Testis (tissue), 3 donors: Measurements from ENCODE around the gene GRID1. TPM values are rescaled to one million over a fixed set of nuclear protein-coding genes. Genes with fewer than 3 reads are reported as not detected.

ENCODE experiments used
- DNase-seq: peaks from one replicate; pipeline ENCODE4 v3.0.0-alpha.2; 2019
- H3K27ac ChIP-seq, 2 donors: fragments of 200-600 bp; sonication (generic); one replicate each; pipeline ENCODE4 v1.5.1; 2019
- H3K27me3 ChIP-seq: fragments of 200-600 bp; sonication (generic); one replicate; pipeline ENCODE4 v1.5.1; 2019
- H3K36me3 ChIP-seq: fragments of 200-600 bp; sonication (generic); one replicate; pipeline ENCODE4 v1.5.1; 2017; ENCODE audit warnings: low read depth; ENCODE audit errors: missing control alignments
- H3K4me1 ChIP-seq: fragments of 200-600 bp; sonication (generic); one replicate; pipeline ENCODE4 v1.5.1; 2019
- H3K4me3 ChIP-seq, 2 donors: fragments of 200-600 bp; sonication (generic); one replicate each; pipeline ENCODE4 v1.5.1; 2017 to 2019
- H3K9me3 ChIP-seq: fragments of 200-600 bp; sonication (generic); one replicate; pipeline ENCODE4 v1.5.1; 2017
- POLR2A ChIP-seq: fragments of 450-650 bp; IDR thresholded peaks from one replicate; pipeline ENCODE4 v1.6.1; 2017; ENCODE audit warnings: antibody characterized with exemption, mild to moderate bottlenecking, moderate library complexity
- WGBS, 2 donors: methylation state at CpG; one replicate each; pipeline ENCODE4 v1.1.5; 2018; 5-methylcytosine and 5-hydroxymethylcytosine counted together
- intact Hi-C: fragments of 100-400 bp; cut with DNase I; formaldehyde crosslinking; loops from one replicate; pipeline ENCODE4 v1.15.1; 2023; ENCODE audit warnings: low total_unique reads
- polyA plus RNA-seq: library from polyadenylated mRNA; stranded (reverse); fragments of 350-450 nt; fragmentation: Illumina TruSeq; extraction: RNeasy Lipid Tissue Mini Kit (QIAGEN cat#74804); gene quantifications from one replicate; pipeline ENCODE4 v1.2.3, GENCODE V29; 2014; ENCODE audit warnings: low read depth, low replicate concordance; ENCODE audit not compliant: insufficient read depth
- total RNA-seq, 2 donors: library from RNA; depleted of rRNA; stranded (reverse); fragments of >200 nt; gene quantifications; one replicate each; pipeline ENCODE4 v1.2.3, GENCODE V29; 2016
- TF ChIP-seq, protein P1 (sequence below), 3 experiments: fragments of 450-650 bp in 2 of 3; fragments of 200-600 bp in 1 of 3; sonication (generic) in 1 of 3; IDR thresholded peaks; one replicate each; pipeline ENCODE4 v1.5.1; 2016 to 2019; ENCODE audit warnings: antibody characterized with exemption in 3 of 3, mild to moderate bottlenecking in 2 of 3, moderate library complexity in 1 of 3

The GRID1 gene
- total and polyA plus RNA-seq, 3 donors from 2014 or later, result 7.4 to 16.7 (median 8.1) TPM

- H3K27ac ChIP-seq, result no peak overlapping the region
- H3K36me3 ChIP-seq, result no peaks in the 10 kb centered on the region
- WGBS, 2 donors, result 87 to 91% methylated on average over 3 of the region's 3 CpGs
- H3K27me3 ChIP-seq, result no peaks in the 10 kb centered on the region
- H3K4me1 ChIP-seq, result no peaks in the 10 kb centered on the region
- H3K4me3 ChIP-seq, result no peak overlapping the region
- intact Hi-C loops, result no loop called here
- H3K9me3 ChIP-seq, result no peaks in the 10 kb centered on the region
- TF ChIP-seq, protein P1, sequence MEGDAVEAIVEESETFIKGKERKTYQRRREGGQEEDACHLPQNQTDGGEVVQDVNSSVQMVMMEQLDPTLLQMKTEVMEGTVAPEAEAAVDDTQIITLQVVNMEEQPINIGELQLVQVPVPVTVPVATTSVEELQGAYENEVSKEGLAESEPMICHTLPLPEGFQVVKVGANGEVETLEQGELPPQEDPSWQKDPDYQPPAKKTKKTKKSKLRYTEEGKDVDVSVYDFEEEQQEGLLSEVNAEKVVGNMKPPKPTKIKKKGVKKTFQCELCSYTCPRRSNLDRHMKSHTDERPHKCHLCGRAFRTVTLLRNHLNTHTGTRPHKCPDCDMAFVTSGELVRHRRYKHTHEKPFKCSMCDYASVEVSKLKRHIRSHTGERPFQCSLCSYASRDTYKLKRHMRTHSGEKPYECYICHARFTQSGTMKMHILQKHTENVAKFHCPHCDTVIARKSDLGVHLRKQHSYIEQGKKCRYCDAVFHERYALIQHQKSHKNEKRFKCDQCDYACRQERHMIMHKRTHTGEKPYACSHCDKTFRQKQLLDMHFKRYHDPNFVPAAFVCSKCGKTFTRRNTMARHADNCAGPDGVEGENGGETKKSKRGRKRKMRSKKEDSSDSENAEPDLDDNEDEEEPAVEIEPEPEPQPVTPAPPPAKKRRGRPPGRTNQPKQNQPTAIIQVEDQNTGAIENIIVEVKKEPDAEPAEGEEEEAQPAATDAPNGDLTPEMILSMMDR (IDR thresholded peaks at IDR 0.05), result no peak
- no peak for TF ChIP-seq POLR2A
- DNase-seq, result no peak
These were observed 756.1 kb downstream of the GRID1 start for GRCh38 chr10:85610381-85611092.

- Histone ChIP-seq H3K4me1 (no peaks in the 10 kb centered on the region), H3K9me3 (no peaks in the 10 kb centered on the region), H3K27ac (no peak overlapping the region), H3K27me3 (no peaks in the 10 kb centered on the region), H3K4me3 (no peak overlapping the region), H3K36me3 (no peaks in the 10 kb centered on the region)
- DNase-seq, result no peak
- intact Hi-C loops, result no loop called here
- WGBS, 2 donors, result 86 to 93% methylated on average over 5 of the region's 5 CpGs
- TF ChIP-seq POLR2A, result no peak
- TF ChIP-seq, protein P1 (IDR thresholded peaks at IDR 0.05), result no peak
These were observed 757.1 kb downstream of the GRID1 start for GRCh38 chr10:85609509-85609908.

- WGBS, 2 donors, result 94 to 96% methylated on average over 3 of the region's 3 CpGs
- H3K36me3 ChIP-seq, result no peaks in the 10 kb centered on the region
- no peaks in the 10 kb centered on the region for H3K27me3 ChIP-seq
- H3K27ac ChIP-seq, result no peak overlapping the region
- no peak for DNase-seq
- no peaks in the 10 kb centered on the region for H3K9me3 ChIP-seq
- H3K4me1 ChIP-seq, result no peaks in the 10 kb centered on the region
- no peak overlapping the region for H3K4me3 ChIP-seq
- intact Hi-C loops, result no loop called here
- no peak for TF ChIP-seq POLR2A
- TF ChIP-seq, protein P1 (IDR thresholded peaks at IDR 0.05), result no peak
These were observed 757.9 kb downstream of the GRID1 start for GRCh38 chr10:85608706-85609105.

DNA sequence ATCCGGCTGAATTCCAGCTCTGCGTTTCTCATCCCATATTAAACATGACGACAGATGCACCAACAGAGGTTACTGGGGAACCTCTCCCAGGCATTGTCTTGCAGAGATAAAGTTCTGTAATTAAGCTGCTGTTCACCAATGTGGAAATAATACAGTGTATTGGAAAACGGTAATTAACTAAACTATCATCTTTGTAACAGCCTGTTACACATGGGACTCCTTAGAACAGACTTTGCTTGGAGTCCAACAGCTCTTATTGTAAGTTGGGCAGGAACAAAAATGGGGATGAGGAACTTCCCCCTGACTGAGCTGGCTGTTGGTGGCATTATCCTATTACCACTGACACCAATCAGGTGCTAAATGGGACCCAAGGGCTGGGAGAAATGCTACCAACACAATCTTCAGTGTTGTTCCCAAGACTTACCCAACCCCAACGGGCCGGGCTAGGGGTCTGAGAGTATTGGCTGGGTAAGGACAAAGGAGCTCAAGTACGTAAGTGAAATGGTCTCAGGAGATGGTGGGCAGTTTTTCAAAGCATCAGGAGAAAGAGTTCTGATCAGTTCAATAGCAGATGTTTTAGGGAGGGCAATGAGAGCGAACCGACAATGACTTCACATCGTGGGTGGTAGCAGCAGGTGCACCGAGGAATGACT, 759.4 kb downstream of the GRID1 start:
- Histone ChIP-seq H3K27me3 (no peaks in the 10 kb centered on the region), H3K36me3 (no peaks in the 10 kb centered on the region), H3K27ac (no peak overlapping the region), H3K4me1 (no peaks in the 10 kb centered on the region), H3K4me3 (no peak overlapping the region), H3K9me3 (no peaks in the 10 kb centered on the region)
- intact Hi-C loops, result no loop called here
- TF ChIP-seq, protein P1 (IDR thresholded peaks at IDR 0.05), result no peak
- TF ChIP-seq POLR2A, result no peak
- no peak for DNase-seq
- 90 to 92% methylated on average over 11 of the region's 11 CpGs for WGBS, 2 donors
